ENCODE data around the gene DDA1. TPM values are rescaled to one million over a fixed set of nuclear protein-coding genes. Genes with fewer than 3 reads are reported as not detected.

The DDA1 gene
- total RNA-seq, 1 donor from 2014 or later, result 81.2 TPM

DNA sequence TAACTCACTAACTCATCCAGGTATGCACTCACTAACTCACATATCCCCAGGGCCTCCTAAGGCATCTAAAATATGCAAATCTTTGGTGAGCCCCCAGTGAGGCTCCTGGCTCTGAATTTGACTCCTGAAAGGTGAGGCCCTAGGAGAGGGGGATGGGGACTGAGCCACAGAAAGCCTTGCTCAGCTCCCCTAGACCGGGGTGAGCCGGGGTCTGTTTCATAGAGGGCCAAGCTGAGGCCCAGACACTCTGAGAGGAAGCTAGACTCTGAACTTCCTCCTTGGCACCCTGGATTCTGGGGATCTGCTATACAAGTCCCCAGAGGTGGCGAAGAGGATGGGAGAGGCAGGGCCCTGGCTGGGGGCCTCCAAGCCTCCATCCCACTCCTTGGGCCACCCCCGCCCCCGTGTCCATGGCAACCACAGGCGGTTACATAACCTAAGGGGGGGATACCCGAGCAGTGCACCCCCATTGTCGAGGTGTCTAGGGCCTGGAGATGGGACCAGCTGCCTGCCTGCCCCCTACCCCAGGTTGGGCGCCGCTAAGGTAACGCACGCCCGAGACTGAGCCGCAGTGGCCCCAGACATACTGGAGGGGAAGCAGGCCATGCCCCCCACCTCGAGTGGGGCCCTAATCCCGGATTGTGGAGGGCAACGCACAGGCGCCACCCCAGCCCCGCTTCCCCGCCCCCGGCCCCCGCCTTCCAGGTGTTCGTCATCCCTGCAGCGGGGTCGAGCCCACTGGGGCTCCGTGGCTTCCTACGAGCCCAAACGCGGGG, 6.8 kb upstream of the DDA1 start:
- Mint-ChIP-seq H3K9me3 (ENCODE audit: unreplicated experiment) (peaks cover 23% of the 10 kb centered on the region), H3K27ac (ENCODE audit: unreplicated experiment) (peak overlapping the region; percentile 70)
- no peak for DNase-seq

GRCh38 chr19:17303167-17303939, 6.0 kb upstream of the DDA1 start, which contains the start of gene ABHD8:
TSS of gene ABHD8 (minus strand) at chr19:17303425. CDS start at chr19:17301616, 1,809 bp downstream.
- Mint-ChIP-seq H3K4me3 (ENCODE audit: unreplicated experiment) (peak within 1 kb of the TSS; percentile 73), H3K27me3 (ENCODE audit: unreplicated experiment) (peaks cover 14% of the 10 kb centered on the region), H3K9me3 (ENCODE audit: unreplicated experiment) (peaks cover 23% of the 10 kb centered on the region), H3K27ac (ENCODE audit: unreplicated experiment) (peak within 1 kb of the TSS; percentile 93), H3K4me1 (ENCODE audit: low read depth, unreplicated experiment) (peaks cover 26% of the 10 kb centered on the region), H3K36me3 (ENCODE audit: unreplicated experiment) (no peaks in the 10 kb centered on the region)
- DNase-seq, result peak; percentile 98
- TF ChIP-seq, protein P1, sequence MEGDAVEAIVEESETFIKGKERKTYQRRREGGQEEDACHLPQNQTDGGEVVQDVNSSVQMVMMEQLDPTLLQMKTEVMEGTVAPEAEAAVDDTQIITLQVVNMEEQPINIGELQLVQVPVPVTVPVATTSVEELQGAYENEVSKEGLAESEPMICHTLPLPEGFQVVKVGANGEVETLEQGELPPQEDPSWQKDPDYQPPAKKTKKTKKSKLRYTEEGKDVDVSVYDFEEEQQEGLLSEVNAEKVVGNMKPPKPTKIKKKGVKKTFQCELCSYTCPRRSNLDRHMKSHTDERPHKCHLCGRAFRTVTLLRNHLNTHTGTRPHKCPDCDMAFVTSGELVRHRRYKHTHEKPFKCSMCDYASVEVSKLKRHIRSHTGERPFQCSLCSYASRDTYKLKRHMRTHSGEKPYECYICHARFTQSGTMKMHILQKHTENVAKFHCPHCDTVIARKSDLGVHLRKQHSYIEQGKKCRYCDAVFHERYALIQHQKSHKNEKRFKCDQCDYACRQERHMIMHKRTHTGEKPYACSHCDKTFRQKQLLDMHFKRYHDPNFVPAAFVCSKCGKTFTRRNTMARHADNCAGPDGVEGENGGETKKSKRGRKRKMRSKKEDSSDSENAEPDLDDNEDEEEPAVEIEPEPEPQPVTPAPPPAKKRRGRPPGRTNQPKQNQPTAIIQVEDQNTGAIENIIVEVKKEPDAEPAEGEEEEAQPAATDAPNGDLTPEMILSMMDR (IDR thresholded peaks at IDR 0.05; ENCODE audit: partially characterized antibody, unreplicated experiment), result peak; percentile 83

More for the DNA sequence above, 6.8 kb upstream of the DDA1 start:
- Mint-ChIP-seq H3K4me3 (ENCODE audit: unreplicated experiment) (peak overlapping the region; percentile 73), H3K36me3 (ENCODE audit: unreplicated experiment) (no peaks in the 10 kb centered on the region), H3K27me3 (ENCODE audit: unreplicated experiment) (peaks cover 13% of the 10 kb centered on the region), H3K4me1 (ENCODE audit: low read depth, unreplicated experiment) (peaks cover 22% of the 10 kb centered on the region)
- TF ChIP-seq, protein P1 (IDR thresholded peaks at IDR 0.05; ENCODE audit: partially characterized antibody, unreplicated experiment), result no peak

GRCh38 chr19:17303940-17304267, 5.5 kb upstream of the DDA1 start:
- TF ChIP-seq, protein P1 (IDR thresholded peaks at IDR 0.05; ENCODE audit: partially characterized antibody, unreplicated experiment), result no peak
- Mint-ChIP-seq H3K27me3 (ENCODE audit: unreplicated experiment) (peaks cover 14% of the 10 kb centered on the region), H3K27ac (ENCODE audit: unreplicated experiment) (peak overlapping the region; percentile 12), H3K4me3 (ENCODE audit: unreplicated experiment) (peak overlapping the region; percentile 62), H3K9me3 (ENCODE audit: unreplicated experiment) (peaks cover 23% of the 10 kb centered on the region), H3K4me1 (ENCODE audit: low read depth, unreplicated experiment) (peaks cover 26% of the 10 kb centered on the region), H3K36me3 (ENCODE audit: unreplicated experiment) (no peaks in the 10 kb centered on the region)
- no peak for DNase-seq

DNA sequence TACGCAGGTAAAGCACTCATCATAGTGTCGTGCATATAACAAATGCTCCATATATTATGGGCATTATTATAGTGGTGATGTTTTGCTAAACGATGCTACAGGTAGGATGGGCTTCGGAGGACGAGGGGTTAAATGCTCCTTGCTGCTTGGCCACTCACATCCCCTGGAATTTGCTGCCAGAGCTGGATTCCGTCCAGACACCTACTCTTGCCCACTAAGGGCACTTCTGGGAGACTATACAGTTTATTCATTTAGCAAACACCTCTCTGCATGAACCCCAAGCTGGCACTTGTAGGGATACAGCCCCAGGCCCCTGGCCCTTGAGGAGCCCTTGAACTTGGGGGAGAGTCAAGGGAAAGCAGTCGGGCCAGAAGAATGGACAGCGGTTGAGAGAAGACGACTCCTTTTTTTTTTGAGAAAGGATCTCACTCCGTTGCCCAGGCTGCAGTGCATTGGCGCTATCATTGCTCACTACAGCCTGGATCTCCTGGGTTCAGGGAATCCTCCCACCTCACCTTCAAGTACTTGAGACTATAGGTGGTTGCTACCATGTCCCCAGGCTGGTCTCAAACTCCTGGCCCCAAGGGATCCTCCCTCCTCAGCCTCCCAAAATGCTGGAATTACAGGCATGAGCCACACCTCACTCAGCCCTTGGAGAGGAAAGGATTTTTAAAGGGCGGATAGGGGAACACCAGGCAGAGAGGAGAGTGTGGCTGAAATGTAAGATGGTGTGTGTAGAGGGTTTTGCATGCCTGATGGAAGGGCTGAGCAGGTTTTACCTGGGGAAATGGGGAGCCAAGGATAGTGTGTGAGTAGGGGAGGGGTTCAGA, 4.8 kb upstream of the DDA1 start:
- H3K4me1 Mint-ChIP-seq (ENCODE audit: low read depth, unreplicated experiment), result peaks cover 26% of the 10 kb centered on the region
- peaks cover 25% of the 10 kb centered on the region for H3K9me3 Mint-ChIP-seq (ENCODE audit: unreplicated experiment)
- peak overlapping the region; percentile 94 for H3K4me3 Mint-ChIP-seq (ENCODE audit: unreplicated experiment)
- H3K27me3 Mint-ChIP-seq (ENCODE audit: unreplicated experiment), result peaks cover 14% of the 10 kb centered on the region
- TF ChIP-seq, protein P1 (IDR thresholded peaks at IDR 0.05; ENCODE audit: partially characterized antibody, unreplicated experiment), result no peak
- no peak for DNase-seq
- peak overlapping the region; percentile 93 for H3K27ac Mint-ChIP-seq (ENCODE audit: unreplicated experiment)
- no peaks in the 10 kb centered on the region for H3K36me3 Mint-ChIP-seq (ENCODE audit: unreplicated experiment)

Data from glutamatergic neuron (in vitro differentiated cells).